HL-60 (cell line): ENCODE results near the gene DYNC1LI2.

ENCODE experiments used
- TF ChIP-seq, protein P1 (sequence below): IDR thresholded peaks from one replicate; pipeline ENCODE4 v1.5.1; 2011; ENCODE audit warnings: low read length, control low read depth, inconsistent platforms; ENCODE audit not compliant: insufficient read depth
- TF ChIP-seq, protein P2 (sequence below): IDR thresholded peaks from 2 replicates; pipeline ENCODE4 v1.6.1; 2012; ENCODE audit warnings: low read depth; ENCODE audit not compliant: insufficient replicate concordance

DNA sequence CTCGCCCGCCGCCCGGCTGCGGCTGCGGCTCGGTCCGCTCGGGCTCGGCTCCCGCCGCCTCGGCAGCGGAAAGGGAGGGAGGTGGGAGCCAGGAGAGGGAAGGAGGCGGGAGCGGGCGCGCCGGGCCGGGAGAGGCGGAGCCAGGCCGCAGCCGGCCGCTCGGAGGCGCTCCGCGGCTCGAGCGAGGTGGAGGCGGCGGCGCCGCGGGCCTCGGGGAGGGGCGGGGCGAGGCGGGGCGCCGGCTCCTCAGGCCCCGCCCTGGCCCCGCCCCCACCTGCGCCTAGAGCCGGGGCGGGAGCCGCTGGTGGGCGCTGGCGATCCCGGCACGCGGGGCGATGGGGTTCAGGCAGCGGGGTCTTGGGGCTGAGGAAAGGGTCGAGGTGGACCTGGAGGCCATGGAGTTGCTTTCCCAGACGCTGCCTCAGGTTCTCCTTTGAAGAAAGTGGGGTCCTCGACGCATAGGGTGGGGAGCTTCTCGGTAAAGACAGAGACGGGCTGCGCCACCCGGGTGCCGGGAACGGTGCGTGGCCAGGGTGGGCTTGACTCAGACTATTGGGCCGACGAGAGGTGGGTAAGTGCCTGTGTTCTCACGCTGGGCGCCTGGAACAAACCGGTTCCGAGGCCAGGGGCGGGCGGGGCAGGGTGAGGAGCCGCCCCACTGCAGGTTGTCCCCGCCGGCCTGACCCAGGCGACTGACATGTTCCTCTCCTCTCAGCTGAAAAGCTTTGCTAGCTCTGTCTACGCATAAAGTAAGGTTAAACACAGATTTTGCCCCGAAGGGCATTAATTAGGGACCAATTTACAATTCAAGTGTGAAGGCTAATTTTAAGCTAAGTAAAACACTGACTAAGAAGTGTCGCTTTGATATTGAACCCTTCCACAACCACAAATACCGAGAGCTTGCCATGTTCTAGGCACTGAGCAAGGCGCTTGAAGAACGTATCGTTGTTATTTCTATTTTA lies 54.5 kb downstream of the DYNC1LI2 start, which contains the start of gene CMTM4:
- TF ChIP-seq, protein P1, sequence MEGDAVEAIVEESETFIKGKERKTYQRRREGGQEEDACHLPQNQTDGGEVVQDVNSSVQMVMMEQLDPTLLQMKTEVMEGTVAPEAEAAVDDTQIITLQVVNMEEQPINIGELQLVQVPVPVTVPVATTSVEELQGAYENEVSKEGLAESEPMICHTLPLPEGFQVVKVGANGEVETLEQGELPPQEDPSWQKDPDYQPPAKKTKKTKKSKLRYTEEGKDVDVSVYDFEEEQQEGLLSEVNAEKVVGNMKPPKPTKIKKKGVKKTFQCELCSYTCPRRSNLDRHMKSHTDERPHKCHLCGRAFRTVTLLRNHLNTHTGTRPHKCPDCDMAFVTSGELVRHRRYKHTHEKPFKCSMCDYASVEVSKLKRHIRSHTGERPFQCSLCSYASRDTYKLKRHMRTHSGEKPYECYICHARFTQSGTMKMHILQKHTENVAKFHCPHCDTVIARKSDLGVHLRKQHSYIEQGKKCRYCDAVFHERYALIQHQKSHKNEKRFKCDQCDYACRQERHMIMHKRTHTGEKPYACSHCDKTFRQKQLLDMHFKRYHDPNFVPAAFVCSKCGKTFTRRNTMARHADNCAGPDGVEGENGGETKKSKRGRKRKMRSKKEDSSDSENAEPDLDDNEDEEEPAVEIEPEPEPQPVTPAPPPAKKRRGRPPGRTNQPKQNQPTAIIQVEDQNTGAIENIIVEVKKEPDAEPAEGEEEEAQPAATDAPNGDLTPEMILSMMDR = no peak
- TF ChIP-seq, protein P2, sequence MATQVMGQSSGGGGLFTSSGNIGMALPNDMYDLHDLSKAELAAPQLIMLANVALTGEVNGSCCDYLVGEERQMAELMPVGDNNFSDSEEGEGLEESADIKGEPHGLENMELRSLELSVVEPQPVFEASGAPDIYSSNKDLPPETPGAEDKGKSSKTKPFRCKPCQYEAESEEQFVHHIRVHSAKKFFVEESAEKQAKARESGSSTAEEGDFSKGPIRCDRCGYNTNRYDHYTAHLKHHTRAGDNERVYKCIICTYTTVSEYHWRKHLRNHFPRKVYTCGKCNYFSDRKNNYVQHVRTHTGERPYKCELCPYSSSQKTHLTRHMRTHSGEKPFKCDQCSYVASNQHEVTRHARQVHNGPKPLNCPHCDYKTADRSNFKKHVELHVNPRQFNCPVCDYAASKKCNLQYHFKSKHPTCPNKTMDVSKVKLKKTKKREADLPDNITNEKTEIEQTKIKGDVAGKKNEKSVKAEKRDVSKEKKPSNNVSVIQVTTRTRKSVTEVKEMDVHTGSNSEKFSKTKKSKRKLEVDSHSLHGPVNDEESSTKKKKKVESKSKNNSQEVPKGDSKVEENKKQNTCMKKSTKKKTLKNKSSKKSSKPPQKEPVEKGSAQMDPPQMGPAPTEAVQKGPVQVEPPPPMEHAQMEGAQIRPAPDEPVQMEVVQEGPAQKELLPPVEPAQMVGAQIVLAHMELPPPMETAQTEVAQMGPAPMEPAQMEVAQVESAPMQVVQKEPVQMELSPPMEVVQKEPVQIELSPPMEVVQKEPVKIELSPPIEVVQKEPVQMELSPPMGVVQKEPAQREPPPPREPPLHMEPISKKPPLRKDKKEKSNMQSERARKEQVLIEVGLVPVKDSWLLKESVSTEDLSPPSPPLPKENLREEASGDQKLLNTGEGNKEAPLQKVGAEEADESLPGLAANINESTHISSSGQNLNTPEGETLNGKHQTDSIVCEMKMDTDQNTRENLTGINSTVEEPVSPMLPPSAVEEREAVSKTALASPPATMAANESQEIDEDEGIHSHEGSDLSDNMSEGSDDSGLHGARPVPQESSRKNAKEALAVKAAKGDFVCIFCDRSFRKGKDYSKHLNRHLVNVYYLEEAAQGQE = no peak
